T1000 (cell line): Measurements from ENCODE around the gene EPN1.
A peak's percentile ranks its signal among the peaks of the same experiment; 100 is the strongest.

Experiments
- DNase-seq: peaks from one replicate; lab custom pipeline; 2025; ENCODE audit warnings: mixed read lengths; lab: John Stamatoyannopoulos, UW

The EPN1 gene

DNA sequence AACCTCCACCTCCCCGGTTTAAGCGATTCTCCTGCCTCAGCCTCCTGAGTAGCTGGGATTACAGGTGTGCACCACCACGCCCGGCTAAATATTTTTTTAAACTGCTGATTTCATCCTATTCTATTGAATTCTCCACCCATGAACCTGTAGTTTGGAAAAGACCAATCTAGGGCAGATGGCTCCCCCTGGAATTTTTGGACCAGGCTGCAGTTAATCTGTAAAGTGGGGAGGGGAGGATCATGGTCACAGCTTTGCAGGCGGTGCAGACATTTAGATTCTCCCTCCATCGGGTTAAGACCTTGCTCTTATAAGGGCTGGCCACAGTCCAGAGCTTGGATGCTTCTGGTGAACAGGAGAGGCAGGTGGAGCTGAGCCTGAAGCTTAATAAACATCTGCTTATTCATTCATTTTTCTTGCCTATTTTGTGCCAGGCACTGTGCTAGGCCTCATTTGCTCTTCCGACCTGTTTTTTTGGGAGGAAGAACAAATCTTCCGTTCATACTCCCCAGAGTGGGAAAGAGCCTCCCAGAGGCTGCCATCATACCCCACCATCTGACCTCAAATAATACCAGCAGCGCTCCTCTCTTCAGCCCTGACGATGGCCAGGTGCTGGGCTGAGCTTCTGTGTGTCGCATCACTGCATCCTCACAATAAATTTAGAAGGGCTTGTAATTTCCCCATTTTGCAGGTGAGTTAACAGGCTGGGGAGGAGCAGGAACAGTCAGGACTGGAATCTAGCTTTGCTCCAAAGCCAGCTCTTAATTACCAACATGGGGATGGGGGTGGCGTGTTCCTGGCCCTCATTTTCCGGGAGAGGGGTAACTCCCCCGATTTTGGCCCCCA lies 27.9 kb upstream of the EPN1 start:
- no peak for DNase-seq

- peak; percentile 45 for DNase-seq
Measured at GRCh38 chr19:55647732-55648584, 27.1 kb upstream of the EPN1 start, which contains the start of gene CCDC106. Gene CCDC106, plus strand, starts transcription at chr19:55648212. Its CDS starts 835 bp downstream, at chr19:55649047.

GRCh38 chr19:55648585-55649267 lies 26.3 kb upstream of the EPN1 start:
- DNase-seq, result no peak

DNA sequence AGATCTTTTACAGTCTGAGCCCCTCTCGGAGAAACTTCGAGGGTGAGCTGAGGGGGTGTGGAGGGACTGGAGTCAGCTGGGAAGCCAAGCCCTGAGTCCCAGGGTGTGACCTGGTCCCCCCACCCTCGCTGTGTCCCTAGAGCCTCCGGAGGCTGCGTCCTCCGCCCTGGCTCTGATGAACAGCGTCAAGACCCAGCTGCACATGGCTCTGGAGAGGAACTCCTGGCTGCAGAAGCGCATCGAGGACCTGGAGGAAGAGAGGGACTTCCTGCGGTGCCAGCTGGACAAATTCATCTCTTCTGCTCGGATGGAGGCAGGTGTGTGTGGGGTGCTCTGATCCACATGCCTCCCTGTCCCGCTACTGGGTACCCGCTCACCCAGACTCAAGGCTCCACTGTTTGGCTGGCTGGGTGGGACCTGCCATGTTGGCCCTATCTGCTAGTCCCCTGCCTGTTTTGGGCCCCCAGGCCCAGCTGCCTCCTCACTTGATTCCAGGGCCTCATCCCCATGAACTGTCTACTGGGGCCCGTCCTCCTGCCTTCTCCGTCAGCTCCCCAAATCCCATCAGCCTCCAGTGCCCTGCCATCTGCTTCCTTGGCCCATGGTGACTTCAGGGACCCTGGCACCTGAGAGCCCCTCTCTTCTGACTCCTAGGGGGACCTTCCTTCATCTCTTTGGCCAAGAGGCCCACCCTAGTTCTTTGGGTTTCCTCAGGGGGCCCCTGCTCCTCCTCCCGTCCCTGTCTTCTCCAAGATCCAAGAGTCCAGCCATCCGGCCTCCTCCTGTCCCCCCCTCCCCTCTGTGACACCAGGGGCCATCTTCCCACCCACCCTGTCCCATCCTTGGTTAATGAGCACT lies 25.5 kb upstream of the EPN1 start:
- no peak for DNase-seq

- DNase-seq, result no peak
Measured at GRCh38 chr19:55650126-55650557, 24.9 kb upstream of the EPN1 start.

- no peak for DNase-seq
Measured at GRCh38 chr19:55650602-55651230, 24.3 kb upstream of the EPN1 start.

- no peak for DNase-seq
Measured at GRCh38 chr19:55651236-55651635, 23.8 kb upstream of the EPN1 start.

- no peak for DNase-seq
Measured at GRCh38 chr19:55652311-55653128, 22.5 kb upstream of the EPN1 start.

GRCh38 chr19:55653651-55654322 lies 21.2 kb upstream of the EPN1 start:
- DNase-seq, result peak; percentile 95

DNA sequence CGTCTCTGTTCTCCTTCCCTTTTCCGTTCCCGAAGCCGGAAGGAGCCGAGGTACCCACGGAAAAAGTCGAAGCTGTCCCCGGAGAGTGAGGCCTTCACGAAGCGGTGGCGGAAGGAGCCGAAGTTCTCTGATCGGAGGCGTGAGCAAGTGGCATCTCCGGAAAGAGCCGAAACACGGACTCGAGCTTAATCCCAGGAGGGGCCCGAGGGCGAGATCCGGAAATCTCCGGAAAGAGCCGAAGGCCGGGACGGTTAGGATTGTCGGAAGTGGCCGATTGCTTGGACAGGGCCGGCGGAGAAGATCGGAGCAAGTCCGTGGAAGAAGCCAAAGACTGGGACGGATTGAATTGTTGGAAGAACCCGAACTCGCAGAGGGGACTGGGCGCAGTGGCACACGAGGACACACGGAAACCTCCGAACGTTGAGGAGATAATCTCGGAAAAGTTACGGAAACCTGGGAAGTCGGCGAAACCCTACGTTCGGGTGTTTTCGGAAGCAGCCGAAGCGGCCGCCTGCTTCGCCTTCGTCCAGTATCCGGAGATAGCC lies 20.6 kb upstream of the EPN1 start:
- peak; percentile 97 for DNase-seq

DNA sequence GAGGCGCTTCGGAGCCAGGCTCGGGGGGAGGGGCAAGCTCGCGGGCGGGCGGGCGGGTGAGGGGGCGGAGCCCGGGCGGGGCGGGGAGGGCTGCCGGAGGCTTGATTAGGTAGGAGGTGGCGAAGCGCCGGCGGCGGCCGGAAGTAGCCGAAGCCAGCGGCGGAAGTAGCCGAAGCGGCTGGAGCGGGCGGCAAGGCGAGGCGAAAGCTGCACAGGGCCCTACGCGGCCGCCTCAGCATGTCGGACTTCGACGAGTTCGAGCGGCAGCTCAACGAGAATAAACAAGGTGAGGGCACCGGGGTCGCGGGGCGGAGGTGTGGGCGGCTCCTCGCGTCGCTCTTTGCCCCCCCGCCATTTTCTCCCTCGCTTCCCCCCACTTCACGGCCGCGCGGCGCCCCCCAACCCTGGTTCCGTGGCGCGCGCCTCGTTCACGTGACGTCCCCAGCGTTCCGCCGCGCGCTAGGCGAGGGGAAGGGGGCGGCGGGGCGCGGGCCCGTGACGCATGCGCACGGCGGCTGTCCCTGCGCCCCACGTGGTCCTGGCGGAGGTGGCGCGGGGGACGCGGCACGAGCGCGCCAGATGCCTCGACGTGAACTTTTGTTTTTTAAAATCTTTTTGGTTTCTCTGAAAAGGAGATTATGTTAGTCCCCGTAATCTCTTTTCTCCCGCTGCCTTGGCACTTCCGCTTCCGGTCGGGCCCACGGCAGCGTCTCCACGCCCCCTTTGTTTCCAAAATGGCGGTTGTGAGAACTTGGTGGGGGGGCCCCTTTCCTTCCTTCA lies 20.0 kb upstream of the EPN1 start, which contains the start of gene U2AF2:
TSS of gene U2AF2 (plus strand) at position 168 of the 780 bp plus-strand sequence. CDS start at position 238, 70 bp downstream.
- peak; percentile 88 for DNase-seq

- DNase-seq, result no peak
Measured at GRCh38 chr19:55655648-55656040, 19.4 kb upstream of the EPN1 start.

- DNase-seq, result no peak
Measured at GRCh38 chr19:55656552-55656951, 18.5 kb upstream of the EPN1 start.

- DNase-seq, result no peak
Measured at GRCh38 chr19:55656988-55657747, 17.9 kb upstream of the EPN1 start.

DNA sequence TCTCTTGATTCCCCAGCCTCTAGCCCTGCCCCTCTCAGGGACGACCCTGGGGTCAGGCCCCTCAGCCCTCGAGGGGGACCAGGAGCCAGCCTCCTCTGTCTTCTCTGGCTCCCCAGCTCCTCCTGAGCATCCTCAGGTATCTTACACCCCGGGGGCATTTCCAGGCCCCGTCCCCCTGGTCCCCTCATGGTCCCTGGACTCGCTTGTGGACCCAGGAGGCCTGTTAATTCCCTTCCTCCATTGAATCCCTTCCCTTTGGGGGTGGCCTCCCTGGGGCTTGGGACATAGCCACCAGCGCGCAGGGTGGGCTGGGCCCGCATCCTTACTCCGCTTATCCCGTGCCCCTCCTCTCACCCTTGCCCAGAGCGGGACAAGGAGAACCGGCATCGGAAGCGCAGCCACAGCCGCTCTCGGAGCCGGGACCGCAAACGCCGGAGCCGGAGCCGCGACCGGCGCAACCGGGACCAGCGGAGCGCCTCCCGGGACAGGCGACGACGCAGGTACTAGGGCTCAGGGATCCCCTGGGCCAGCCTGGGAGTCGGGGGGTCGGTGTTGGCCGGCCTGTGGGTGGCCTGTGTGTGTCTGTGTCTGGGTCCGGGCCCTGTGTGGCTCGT lies 16.1 kb upstream of the EPN1 start:
- no peak for DNase-seq

DNA sequence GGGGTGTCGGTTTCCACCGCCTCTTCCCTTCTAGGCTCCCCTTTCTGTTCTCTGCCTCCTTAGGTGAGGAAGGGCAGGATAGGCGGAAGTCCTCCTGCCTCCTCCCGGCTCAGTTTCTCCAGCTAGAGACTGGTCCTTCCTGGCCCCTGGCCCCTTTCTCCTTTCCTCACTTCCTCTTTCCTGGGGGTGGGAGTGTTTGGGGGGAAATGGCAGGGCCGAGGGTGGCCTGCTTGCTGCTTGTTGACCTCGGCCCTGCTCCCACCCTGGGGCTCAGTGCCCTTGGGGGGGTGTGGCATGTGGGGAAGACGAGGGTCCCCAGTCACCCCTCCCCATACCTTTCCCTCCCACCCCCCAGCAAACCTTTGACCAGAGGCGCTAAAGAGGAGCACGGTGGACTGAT lies 15.2 kb upstream of the EPN1 start:
- no peak for DNase-seq

DNA sequence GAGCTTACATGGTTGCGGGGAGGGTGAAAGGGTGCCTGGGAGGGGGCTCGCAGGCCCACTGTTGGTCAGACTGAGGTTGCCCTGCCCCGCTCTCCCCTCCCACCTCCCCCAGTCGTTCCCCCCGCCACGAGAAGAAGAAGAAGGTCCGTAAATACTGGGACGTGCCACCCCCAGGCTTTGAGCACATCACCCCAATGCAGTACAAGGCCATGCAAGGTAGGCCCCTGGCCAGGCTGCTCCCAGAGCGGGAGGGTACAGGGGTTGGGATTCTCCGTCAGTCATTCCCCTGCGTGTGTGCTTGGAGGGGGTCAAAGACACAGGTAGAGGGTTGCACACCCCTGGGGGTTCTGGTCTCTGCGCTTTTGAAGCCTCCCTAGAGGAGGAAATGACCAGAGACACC lies 14.6 kb upstream of the EPN1 start:
- DNase-seq, result no peak
